HL-60 (cell line): ENCODE measurements around the gene SPOUT1.

Source experiments
- CTCF ChIP-seq: IDR thresholded peaks from one replicate; pipeline ENCODE4 v1.5.1; 2011; ENCODE audit warnings: low read length, control low read depth, inconsistent platforms; ENCODE audit not compliant: insufficient read depth
- POLR2AphosphoS5 ChIP-seq: IDR thresholded peaks from 2 replicates; pipeline ENCODE4 v1.6.1; 2012; ENCODE audit warnings: low read depth

- TF ChIP-seq CTCF: no peak
- TF ChIP-seq POLR2AphosphoS5: no peak
Observed at GRCh38 chr9:128808543-128808942, 21.1 kb downstream of the SPOUT1 start.
